Upper lobe of right lung (tissue), 1 donor: ENCODE results near the gene ZNF33B. TPM values are rescaled to one million over a fixed set of nuclear protein-coding genes. Genes with fewer than 3 reads are reported as not detected.
A peak's percentile ranks its signal among the peaks of the same experiment; 100 is the strongest.

ENCODE experiments used
- ATAC-seq: fragments of 200-7000 bp; cut with Tn5 transposase; one replicate; pipeline ENCODE4 v1.9.1; 2020; ENCODE audit warnings: mild to moderate bottlenecking, moderate library complexity
- DNase-seq: peaks from one replicate; pipeline ENCODE4 v3.0.0-alpha.2; 2020
- H3K27ac ChIP-seq: fragments of 200-600 bp; one replicate; pipeline ENCODE4 v1.8.0; 2022
- H3K27me3 ChIP-seq: fragments of 200-600 bp; one replicate; pipeline ENCODE4 v1.8.0; 2022; ENCODE audit warnings: mild to moderate bottlenecking
- H3K36me3 ChIP-seq: fragments of 200-600 bp; one replicate; pipeline ENCODE4 v1.8.0; 2022
- H3K4me1 ChIP-seq: fragments of 200-600 bp; one replicate; pipeline ENCODE4 v1.8.0; 2022
- H3K4me3 ChIP-seq: fragments of 200-600 bp; one replicate; pipeline ENCODE4 v1.8.0; 2022; ENCODE audit warnings: mild to moderate bottlenecking
- H3K9me3 ChIP-seq: fragments of 200-600 bp; one replicate; pipeline ENCODE4 v1.8.0; 2022
- intact Hi-C: fragments of 100-400 bp; cut with DNase I; formaldehyde crosslinking; loops from one replicate; pipeline ENCODE4 v1.11.0; 2022
- total RNA-seq: library from RNA; stranded (reverse); fragmentation: NEBNext Ultra II Directional; extraction: Animal tissue kit (Norgen Biotek cat#: 25700); gene quantifications from one replicate; pipeline ENCODE4 v1.2.1, GENCODE V29; 2021
- TF ChIP-seq, protein P1 (sequence below): fragments of 200-600 bp; IDR thresholded peaks from one replicate; pipeline ENCODE4 v1.8.0; 2022; ENCODE audit warnings: antibody characterized with exemption
- donor health status: DM: no; HTN: yes; CAD: no; lungs with severe emphysema.

ZNF33B gene
- total RNA-seq, 1 donor from 2014 or later: 31.5 TPM

DNA sequence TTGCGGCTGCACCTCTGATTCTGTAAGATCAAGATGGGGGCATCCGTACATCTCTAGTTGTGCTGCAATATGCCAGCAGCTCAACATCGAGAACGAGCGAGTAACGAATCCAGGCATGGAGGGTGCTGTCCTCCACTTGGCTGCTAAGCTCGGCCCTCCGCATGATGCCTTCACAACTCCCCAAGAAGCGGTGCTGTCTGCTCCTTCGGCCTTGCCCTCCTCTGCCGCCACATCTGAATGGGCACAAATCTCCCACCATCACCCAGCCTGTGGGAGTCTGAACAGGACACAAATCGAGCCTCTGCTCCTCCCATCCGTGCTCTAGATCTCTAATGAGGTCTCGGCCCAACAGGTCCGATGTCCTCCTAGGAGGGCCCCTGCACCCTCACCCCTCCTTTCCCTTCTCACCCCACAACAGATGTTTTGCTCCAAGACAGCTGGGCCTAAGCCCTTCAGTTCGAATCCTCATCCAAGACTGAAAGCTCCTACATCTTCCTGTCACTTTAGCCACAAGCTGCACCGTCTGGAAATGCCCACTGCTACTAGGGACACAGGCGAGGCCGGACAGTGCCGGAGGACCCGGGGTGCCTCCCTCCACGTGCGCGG, 86.7 kb downstream of the ZNF33B start:
- intact Hi-C loops: no loop called here
- Histone ChIP-seq H3K9me3 (no peaks in the 10 kb centered on the region), H3K36me3 (no peaks in the 10 kb centered on the region), H3K27me3 (no peaks in the 10 kb centered on the region), H3K4me1 (peaks cover 8% of the 10 kb centered on the region), H3K4me3 (peak overlapping the region; percentile 90), H3K27ac (no peak overlapping the region)
- DNase-seq (no peak), ATAC-seq (no peak)
- TF ChIP-seq, protein P1, sequence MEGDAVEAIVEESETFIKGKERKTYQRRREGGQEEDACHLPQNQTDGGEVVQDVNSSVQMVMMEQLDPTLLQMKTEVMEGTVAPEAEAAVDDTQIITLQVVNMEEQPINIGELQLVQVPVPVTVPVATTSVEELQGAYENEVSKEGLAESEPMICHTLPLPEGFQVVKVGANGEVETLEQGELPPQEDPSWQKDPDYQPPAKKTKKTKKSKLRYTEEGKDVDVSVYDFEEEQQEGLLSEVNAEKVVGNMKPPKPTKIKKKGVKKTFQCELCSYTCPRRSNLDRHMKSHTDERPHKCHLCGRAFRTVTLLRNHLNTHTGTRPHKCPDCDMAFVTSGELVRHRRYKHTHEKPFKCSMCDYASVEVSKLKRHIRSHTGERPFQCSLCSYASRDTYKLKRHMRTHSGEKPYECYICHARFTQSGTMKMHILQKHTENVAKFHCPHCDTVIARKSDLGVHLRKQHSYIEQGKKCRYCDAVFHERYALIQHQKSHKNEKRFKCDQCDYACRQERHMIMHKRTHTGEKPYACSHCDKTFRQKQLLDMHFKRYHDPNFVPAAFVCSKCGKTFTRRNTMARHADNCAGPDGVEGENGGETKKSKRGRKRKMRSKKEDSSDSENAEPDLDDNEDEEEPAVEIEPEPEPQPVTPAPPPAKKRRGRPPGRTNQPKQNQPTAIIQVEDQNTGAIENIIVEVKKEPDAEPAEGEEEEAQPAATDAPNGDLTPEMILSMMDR: no peak

DNA sequence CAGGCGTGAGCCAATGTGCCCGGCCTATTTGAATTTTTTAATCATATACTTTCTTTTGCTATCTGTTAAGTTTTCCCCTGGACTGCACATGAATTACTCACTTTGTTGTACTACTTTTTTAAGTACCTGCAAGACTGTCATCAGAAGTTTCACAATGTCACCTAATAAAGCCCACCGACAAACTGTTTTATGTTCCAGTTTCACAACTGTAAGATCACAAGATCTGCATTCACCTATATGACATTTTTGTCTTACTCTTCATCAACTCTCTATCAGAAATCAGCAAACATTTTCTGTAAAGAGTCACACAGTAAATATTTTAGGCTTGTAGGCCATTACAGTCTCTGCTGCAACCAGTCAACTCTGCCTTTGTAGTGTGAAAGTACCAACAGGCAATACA, 88.5 kb downstream of the ZNF33B start:
- intact Hi-C loops: no loop called here
- no peaks in the 10 kb centered on the region for H3K36me3 ChIP-seq
- H3K4me1 ChIP-seq: peaks cover 8% of the 10 kb centered on the region
- H3K27ac ChIP-seq: no peak overlapping the region
- H3K4me3 ChIP-seq: no peak overlapping the region
- DNase-seq (no peak), ATAC-seq (no peak)
- no peaks in the 10 kb centered on the region for H3K27me3 ChIP-seq
- TF ChIP-seq, protein P1: no peak
- peaks cover 8% of the 10 kb centered on the region for H3K9me3 ChIP-seq

DNA sequence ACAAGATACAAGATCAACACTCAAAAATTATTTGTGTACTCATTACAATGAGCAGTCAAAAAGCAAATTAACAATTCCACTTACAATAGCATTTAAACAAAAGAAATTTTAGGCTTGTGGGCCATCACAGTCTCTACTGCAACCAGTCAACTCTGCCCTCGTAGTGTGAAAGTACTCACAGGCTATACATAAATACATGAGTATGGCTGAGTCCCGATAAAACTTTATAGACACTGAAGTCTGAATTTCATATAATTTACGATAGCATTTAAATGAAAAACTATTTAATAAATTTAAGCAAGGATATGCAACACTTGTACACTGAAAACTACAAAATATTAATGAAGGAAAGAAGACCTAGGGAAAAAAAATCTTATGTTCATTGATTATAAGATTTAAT, 90.1 kb downstream of the ZNF33B start:
- Histone ChIP-seq H3K9me3 (peaks cover 21% of the 10 kb centered on the region), H3K4me3 (no peak overlapping the region), H3K27ac (no peak overlapping the region), H3K36me3 (no peaks in the 10 kb centered on the region), H3K4me1 (peaks cover 8% of the 10 kb centered on the region), H3K27me3 (no peaks in the 10 kb centered on the region)
- TF ChIP-seq, protein P1: no peak
- intact Hi-C loops: no loop called here
- ATAC-seq (no peak), DNase-seq (no peak)

DNA sequence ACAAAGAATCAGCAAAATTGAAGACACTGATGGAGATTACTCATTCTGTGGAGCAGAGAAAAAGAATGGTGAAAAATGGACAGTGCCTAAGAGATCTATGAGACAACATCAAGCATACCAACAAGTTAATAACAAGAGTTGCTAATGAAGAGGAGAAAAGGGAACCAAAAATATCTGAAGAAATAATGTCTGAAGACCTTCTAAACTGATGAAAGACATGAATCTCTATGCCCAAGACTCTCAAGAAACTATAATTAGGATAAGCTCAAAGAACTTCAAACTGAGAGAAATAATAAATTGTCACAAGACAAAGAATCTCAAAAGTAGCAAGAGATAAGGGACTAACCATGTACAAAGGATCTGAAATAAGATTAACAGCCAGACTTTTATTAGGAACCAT, 93.4 kb downstream of the ZNF33B start:
- no peaks in the 10 kb centered on the region for H3K4me1 ChIP-seq
- H3K27ac ChIP-seq: no peak overlapping the region
- no peak for ATAC-seq
- DNase-seq: no peak
- intact Hi-C loops: no loop called here
- H3K27me3 ChIP-seq: no peaks in the 10 kb centered on the region
- TF ChIP-seq, protein P1: no peak
- H3K9me3 ChIP-seq: peaks cover 43% of the 10 kb centered on the region
- H3K4me3 ChIP-seq: no peak overlapping the region
- H3K36me3 ChIP-seq: no peaks in the 10 kb centered on the region

DNA sequence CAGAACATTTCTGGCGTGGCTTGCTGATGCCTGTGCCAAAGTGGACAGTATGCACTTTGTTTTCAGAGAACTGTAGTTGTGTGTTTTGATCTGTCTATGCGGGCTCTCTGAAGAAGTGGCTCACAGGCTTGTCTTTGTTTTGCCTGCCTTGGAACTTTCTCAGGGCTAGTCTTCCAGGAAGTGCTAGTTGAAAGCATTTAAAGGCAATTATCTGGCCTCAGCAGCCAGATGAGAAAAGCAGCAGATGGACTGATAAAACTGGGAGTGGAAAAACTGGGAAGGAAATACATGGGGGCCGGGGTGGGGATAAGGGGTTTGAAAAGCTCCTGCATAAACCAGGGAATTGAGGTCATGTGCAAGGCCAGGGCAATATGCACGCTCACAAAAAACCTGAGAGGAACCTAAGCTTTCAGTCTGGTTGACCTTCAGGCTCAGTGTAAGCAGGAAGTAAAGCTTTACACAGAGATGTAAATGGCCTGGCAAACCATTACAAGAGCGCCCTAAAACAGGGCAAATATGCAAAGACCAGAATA, 94.5 kb downstream of the ZNF33B start:
- DNase-seq (no peak), ATAC-seq (no peak)
- TF ChIP-seq, protein P1: no peak
- Histone ChIP-seq H3K36me3 (no peaks in the 10 kb centered on the region), H3K4me3 (no peak overlapping the region), H3K27ac (no peak overlapping the region), H3K4me1 (no peaks in the 10 kb centered on the region), H3K9me3 (peaks cover 43% of the 10 kb centered on the region), H3K27me3 (no peaks in the 10 kb centered on the region)
- intact Hi-C loops: no loop called here

Other genes starting within 250 kb of the ZNF33B start
- gene BMS1, start 144.2 kb upstream of the ZNF33B start, total RNA-seq: 13.0 TPM